Fibroblast of skin of left biceps (primary cell): ENCODE results near the gene RNF215.
A peak's percentile ranks its signal among the peaks of the same experiment; 100 is the strongest.
"Not testable (repeated sequence)": the region's sequence is repeated elsewhere in the genome, so short reads cannot be mapped to it uniquely, and the experiment has no call there.

Source experiments
- DNase-seq, 2 experiments: peaks; one replicate each; pipeline ENCODE4 v3.0.0-alpha.2; 2013; ENCODE audit warnings: low read depth in 2 of 2

RNF215 gene

GRCh38 chr22:30361916-30362650, 25.1 kb downstream of the RNF215 start:
- no peak for DNase-seq

DNA sequence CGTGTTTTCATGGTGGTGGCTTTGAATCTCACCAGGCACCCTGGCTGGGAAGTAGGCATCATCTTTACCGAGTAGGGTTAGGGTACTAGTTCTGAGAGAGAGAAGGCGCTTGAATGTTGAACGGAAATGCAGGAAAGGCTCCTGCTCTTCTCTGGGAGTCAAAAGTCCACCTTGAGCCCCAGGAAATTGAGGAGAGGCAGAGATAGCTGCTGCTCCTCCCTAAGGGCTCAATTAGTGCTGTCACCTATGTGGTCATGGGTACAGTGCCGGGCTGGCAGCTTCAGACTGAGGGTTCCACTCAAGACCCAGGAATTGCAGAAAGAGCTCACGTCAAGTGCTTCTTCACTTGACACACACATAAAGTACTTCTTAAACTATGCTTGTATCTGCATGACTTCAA, 28.7 kb downstream of the RNF215 start:
- DNase-seq, result no peak

GRCh38 chr22:30357650-30358215, 29.5 kb downstream of the RNF215 start:
- DNase-seq, result no peak

DNA sequence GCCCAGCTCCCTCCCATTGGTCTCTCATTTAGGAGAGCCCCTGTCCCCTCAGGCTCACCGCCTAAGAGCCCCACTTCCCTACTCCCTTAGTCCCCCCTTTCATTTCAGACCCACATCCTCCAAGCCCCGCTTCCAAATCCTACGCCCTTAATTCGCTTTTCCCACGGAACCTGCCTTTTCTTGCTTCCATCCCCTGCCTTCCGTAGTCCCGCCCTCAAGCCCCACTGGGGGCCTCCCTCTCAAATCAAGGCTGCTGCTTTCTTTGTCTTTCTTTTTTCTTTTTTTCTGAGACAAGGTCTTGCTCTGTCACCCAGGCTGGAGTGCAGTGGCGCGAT, 30.0 kb downstream of the RNF215 start:
- peak in 1 of 2 experiments; percentile 0 for DNase-seq

GRCh38 chr22:30356449-30357235, 30.6 kb downstream of the RNF215 start, which contains the start of the genes CCDC157 and SF3A1:
Gene CCDC157 (plus strand): TSS chr22:30357007. CDS start chr22:30366001, 8,994 bp downstream.
Gene SF3A1 (minus strand): TSS chr22:30356894. CDS start chr22:30356792, 102 bp downstream.
- DNase-seq, result peak; percentile 56 to 61

- DNase-seq, result no peak
Measured at GRCh38 chr22:30354644-30355043, 32.6 kb downstream of the RNF215 start.

GRCh38 chr22:30351226-30351625, 36.0 kb downstream of the RNF215 start:
- no peak for DNase-seq

DNA sequence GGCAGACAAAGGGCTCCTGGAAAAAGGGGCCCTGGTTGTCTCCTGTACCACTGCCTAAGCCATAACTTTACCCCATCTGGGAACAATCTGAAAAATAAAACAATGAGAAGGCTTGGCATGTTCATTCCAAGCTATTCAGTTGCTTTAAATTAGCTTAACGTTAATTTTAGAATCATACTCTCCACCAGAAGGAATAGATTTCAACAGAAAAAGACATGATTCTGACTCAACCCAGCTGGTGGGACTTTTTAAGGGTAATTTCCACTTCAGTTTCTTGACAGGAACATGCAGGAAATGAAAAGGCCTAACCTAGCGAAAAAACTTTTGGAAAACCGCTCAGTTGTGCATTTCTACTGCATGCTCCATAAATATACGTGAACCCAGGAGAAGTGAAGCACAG, 38.4 kb downstream of the RNF215 start:
- DNase-seq, result no peak

DNA sequence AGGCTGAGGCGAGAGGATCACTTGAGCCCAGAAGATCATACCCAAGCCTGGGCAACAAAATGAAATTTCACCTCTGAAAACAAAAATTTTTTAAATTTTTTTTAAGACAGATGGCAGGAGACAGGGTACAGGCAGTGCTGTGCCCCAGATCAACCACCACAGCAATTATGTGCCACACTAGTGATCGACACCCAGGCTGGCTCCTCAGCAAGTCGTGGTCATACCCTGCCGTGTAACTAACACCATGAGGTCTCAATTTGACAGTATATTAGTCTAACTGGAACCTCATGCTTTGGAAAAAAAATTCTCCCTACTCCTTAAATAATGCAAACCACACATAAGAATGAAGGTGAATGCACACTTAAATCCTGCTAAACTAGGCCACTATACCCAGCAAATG, 38.8 kb downstream of the RNF215 start:
- no peak for DNase-seq

DNA sequence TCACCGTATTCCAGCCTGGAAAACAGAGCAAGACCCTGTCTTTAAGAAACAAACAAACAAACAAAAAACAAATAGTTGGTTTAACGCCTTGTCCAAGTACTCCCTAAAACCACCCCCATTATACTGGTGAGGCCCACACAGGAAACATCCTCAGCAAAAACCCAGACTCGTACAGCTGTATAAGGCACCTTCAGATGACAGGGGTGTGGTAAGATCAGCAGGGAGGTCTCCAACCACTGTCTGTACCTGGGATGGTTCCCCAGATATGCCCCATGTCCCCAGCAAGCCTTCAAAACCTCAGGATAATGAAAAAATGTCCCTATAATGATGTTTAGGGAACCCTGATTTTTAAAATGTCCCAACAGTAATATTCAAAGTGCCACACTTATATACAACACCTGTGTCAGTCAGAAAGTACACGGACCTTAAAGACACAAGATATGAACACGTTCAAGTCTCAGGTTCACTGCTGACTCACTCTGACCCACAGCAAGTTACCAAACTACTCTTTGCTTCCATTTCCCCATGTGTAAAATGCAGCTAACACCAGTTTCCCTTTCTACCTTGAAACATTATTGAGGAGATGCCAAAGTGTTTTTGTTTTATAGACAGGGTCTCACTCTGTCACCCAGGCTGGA, 39.8 kb downstream of the RNF215 start:
- no peak for DNase-seq

DNA sequence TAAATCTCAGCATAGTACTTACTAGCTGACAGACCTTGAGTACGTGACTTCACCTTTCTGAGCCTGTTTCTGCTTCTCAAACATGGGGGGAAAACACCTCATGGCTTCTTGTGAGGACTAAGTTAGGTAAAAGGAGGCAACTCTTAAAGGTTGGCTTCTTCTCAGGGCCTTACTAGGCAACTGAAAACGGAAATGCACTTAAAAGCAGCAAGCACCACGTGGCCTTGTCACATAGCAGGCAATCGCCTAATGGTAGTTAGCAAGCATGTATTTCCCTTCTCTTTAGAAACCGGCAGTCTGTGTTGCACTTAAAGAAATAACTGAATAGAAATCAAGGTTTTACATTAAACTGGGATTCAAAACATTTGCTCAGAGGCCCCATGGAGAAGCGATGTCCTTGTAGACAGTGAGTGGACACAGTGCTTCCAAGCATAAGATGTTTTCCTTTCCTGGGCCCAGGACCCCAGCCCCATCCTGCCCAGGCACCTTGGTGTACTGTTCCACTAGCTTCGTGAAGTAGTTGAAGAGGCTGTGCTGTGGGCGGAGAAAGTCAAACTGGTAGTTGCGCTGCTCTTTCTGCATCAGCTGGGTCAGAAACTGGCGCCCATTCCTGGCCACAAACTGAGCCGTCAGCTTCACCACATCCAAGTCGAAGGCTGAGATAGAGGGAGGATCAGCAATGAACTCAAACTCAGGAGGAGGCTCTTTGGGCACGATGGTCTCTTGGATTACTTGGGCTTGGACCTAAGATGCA, 42.6 kb downstream of the RNF215 start:
- no peak for DNase-seq

DNA sequence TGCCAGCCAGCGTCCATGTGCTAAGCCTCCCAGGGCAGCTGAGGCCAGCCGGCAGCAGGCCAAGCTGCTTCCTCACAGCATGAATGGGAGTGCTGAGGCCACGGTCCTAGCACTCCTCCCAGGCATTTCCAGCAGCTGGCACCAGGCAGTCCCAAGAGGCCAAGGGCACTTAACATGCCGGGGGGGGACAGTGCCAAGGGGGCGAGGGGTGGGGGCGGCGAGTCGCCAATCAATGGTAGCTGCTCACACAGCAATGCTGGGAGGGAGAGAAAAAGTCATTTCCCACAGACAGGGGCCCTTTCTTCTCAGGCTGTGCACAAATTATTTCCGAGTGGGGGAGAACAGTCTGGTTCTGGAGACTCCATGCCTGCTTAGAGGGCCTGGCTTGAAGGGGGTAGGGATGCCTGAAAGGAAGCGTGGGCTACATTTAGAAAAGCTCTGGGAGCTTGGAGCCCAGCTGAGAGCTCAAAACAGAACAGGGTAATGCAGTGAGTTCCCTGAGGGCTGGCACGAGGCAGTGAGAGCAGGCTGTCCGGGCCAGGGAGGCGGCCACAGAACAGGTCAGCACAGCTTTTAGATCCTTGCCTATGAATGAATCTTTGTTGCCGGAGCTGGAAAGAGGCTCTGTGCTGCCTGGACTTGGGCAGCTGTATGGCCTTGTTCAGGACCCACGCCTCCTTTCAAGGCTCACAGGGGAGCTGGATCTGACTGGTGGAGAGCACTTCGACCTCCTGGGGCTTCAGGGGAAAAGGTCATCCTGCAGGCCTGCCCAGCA, 46.1 kb downstream of the RNF215 start:
- DNase-seq, result no peak

- DNase-seq, result no peak
Measured at GRCh38 chr22:30338802-30339201, 48.4 kb downstream of the RNF215 start.

GRCh38 chr22:30338341-30338740, 48.9 kb downstream of the RNF215 start:
- DNase-seq, result not testable (repeated sequence)

- DNase-seq, result no peak
Measured at GRCh38 chr22:30337461-30337778, 49.8 kb downstream of the RNF215 start.

DNA sequence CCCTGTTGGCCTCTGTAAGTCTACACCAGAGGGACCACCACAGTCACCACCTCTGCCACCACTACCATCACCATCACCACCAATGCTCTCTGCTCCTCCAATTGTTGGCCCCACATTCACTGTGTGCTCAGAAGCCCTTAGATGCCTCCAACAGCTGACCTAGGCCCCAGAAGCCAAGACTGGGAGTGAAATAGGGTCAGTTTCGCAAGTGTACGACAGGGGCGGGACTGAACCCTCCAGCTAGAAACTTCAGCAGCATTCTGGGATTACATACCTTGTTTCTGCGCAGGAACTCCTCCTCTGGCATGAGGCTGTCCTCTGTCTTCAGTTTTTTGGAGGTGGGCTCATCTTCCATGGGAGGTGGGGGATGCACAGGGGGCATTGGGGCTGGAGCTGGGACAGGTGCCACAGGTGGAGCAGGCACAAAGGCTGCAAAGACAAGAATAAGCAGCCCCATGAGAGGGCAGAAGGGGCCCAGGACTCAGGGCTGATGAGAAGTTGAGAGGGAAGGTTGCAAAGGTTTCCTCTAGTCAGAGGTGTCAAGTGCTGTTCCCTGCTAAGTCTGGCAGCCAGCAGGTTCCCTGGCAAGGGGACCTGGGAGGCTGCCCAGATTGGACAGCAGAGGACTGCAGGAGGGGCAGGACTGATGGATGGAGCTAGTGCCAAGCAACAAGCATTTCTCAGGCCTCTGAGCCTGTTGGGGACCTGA, 50.3 kb downstream of the RNF215 start:
- no peak for DNase-seq

DNA sequence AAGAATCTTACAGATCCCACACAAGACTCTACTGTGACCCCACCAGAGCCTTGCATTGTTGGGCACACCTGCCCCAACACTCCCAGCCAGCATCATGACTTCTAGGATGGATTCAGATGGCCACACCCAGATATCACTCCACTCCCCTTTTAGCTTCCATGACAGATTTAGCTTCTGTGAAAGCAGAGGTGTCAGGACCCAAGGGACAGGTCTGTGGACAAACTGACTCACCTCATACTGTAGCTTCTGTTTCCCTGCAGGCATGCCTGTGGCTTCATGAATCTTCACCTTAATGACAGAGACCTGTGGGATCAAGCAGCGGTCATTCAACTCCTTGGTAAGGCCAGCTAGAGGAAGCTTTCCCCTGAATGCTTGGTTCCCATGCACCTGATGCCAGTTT, 52.0 kb downstream of the RNF215 start:
- DNase-seq, result no peak

GRCh38 chr22:30334646-30335045, 52.6 kb downstream of the RNF215 start:
- DNase-seq, result no peak

DNA sequence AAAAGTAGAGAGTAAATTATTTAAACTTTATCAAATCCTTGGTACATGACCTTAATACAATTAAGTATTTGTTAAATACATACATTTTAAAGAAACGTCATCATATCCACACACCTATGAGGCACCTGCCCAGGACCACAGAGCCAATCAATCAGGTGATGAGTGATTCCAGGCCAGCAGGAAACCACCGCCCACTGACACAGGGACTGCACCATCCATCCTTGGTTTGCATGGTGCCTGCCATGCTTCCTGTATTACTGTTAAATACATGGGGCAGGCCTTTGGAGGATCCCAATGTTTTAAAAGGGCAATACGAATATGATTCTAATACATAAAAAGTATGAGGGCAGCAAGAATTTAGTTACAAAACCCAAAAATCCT, 53.5 kb downstream of the RNF215 start:
- no peak for DNase-seq

DNA sequence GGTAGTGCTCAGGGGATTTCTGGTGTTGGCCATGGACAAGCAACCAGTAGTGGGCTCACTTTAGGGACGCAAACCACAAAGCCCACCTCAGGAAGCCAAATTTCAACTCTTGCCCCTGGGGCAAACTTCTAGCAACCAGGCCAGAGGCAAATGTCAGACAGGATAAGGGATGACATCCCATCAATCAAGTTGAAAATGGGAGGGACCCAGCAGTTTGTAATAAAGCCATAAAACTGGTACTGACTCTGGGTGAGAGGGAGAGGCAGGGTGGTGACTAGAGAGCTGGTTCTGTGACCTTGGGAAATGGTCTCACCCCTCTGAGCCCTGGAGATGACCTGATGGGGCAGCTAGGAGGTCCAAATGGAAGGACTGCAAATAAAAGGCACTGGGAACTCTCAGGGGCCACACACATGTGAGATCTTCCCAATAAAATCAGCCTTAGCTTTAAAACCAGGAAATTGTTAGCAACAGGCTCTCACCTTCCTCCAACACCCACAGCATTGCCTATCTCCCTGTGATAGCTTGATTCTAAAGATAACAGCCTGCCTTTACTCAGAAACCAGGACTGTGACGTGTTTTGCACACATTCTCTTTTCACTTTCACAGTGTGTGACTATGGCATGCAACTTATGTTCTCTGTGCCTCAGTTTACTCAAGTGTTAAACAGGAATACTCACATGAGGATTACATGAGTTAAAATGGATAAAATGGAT, 54.1 kb downstream of the RNF215 start:
- no peak for DNase-seq
